Activated gamma-delta T cell treated with anti-CD3 and anti-CD28 coated beads, Interleukin-2, amount 50 U/mL, for 16 hours (primary cell): Measurements from ENCODE around the gene NUP43.
"Not testable (repeated sequence)": the region's sequence is repeated elsewhere in the genome, so short reads cannot be mapped to it uniquely, and the experiment has no call there.

Experiments used
- DNase-seq: peaks from one replicate; pipeline ENCODE4 v3.0.0-alpha.2; 2020; ENCODE audit warnings: low read depth

The NUP43 gene, protein sequence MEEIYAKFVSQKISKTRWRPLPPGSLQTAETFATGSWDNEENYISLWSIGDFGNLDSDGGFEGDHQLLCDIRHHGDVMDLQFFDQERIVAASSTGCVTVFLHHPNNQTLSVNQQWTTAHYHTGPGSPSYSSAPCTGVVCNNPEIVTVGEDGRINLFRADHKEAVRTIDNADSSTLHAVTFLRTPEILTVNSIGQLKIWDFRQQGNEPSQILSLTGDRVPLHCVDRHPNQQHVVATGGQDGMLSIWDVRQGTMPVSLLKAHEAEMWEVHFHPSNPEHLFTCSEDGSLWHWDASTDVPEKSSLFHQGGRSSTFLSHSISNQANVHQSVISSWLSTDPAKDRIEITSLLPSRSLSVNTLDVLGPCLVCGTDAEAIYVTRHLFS

DNA sequence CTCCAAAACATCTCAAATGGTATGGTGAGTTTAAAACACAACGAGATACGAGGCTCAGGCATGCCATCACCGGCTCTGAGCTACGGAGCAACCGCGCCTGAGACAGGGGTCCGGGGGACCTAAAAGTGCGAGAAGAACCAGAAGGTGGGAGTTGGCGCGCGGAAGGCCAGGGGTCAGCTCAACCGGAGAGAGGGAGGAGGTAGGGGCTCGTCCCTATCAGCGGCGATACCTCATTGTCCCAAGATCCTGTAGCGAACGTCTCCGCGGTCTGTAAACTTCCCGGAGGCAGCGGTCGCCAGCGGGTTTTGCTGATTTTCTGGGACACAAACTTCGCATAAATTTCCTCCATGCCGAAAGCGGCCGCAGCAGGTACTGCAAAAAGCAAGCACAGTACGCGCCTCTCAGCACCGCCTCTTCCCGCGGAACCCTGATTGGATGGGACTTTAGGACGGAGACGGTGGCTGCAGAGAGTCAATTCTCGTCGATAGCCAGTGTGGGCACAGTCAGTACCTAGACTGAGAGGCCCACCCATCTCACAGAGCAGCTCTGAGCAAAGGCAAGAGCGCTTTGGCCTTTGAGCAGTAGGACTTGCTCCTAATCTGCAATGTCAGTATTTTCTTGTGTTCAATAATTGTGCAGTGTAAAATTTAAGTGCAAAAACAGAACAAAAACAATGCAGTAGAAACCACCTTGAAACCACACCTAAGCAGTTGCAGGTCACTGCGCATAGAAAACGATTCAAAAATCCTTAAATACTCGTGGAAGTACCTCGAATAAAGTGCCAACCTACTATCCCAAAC, at the start of gene NUP43:
NUP43 (minus strand) TSS at position 383 of the 800 bp plus-strand sequence; CDS start at position 349, 34 bp downstream.
- peak; percentile 92 for DNase-seq

DNA sequence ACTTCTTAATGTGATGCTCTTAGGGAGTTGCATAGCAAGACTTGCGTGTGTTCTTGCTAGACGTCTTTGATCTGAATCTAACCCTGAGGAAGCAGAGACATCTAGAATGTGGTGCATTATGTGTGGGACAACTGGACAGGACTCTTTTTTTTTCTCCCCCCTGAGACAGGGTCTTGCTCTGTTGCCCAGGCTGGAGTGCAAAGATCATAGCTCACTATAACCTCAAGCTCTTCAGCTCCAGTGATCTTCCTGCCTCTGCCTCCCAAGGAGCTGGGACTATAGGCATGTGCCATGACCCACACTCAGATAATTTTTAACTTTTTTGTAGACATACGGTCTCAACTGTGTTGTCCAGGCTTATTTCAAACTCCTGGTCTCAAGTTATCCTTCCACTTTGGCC, 37.2 kb upstream of the NUP43 start:
- no peak for DNase-seq

DNA sequence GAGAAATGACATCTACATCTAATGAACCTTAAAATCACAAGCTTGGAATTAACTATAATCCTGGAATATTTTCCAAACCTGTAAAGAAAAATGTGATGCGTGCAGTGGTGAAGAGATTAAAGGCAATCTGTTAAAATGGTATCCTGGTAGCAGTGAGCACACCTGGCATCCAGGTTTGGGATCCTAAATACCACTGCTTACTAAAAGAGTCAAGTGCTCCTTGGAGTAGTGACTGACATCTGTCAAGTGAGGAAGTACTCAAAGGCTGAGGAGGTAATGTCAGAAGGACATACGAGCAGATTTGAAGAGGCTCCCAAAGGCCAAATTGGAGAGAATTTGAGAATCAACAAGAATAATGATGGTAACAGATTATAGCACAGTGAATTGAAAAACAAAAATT, 36.0 kb upstream of the NUP43 start:
- no peak for DNase-seq

- no peak for DNase-seq
Measured at GRCh38 chr6:149781715-149782114, 35.4 kb upstream of the NUP43 start.

GRCh38 chr6:149779644-149779963, 33.3 kb upstream of the NUP43 start:
- no peak for DNase-seq

- DNase-seq: no peak
Measured at GRCh38 chr6:149777624-149778023, 31.3 kb upstream of the NUP43 start.

- no peak for DNase-seq
Measured at GRCh38 chr6:149771925-149772324, 25.6 kb upstream of the NUP43 start.

GRCh38 chr6:149771185-149771584, 24.9 kb upstream of the NUP43 start:
- no peak for DNase-seq

DNA sequence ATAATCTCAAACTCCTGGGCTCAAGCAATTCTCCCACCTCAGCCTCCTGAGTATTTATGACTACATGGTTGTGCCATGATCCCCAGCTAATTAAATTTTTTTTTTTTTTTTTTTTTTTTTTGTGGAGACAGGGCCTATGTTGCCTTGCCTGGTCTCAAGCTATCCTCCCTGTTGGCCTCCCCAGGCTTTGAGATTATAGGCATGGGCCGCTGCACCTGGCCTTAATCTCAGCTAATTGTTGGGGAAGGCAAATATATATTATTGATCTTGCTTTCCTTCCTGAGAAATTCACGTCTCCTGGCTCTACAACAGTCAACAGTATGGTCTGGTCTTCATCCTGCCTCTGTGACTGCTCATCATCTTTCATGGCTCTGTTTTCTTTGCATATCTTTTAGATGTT, 23.3 kb upstream of the NUP43 start:
- DNase-seq: no peak

DNA sequence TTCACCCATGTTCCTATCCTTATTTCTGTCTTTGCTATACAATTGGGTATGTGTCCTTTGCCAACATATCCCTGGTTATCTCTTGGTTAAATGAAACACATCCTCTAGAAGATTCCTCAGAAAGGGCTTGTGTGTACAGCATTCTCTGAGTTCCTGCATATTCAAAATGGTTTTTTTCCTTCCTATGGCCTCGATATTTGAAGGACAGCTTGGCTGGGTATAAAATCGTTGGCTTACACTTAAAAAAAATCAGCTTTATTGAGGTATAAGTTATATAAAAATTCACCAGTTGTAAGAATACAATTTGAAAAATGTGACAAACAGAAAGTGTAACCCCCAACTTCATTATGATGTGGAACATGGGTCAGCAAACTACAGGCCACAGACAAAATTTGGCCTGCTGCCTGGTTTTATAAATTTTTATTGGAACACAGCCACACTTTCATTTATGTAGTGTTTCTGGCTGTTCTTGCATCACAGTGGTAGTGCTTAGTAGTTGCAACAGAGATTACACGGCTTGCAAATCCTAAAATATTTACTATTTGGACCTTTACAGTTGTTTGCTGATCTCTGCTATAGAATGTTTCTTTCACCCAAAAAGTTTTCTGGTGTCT, 19.9 kb upstream of the NUP43 start:
- DNase-seq: no peak

GRCh38 chr6:149763866-149764265, 17.5 kb upstream of the NUP43 start:
- no peak for DNase-seq

DNA sequence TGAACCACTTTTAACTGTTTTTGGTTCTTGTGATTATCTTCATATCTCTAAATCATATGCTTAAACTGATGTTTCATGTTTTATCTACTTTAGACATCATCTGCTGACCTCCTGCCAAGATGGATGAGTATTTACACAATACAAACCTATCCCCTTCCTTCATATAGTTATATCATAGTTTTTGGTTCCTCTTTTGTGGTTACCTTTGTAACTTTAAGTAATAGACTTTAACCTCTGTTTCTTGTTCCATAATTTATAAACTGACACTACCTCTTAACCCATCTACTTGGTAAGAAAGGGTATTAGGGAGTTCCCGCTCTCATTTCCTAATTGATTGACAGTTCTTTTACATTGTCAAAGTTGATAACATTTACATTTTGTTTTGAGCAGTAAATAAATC, 15.1 kb upstream of the NUP43 start:
- no peak for DNase-seq

DNA sequence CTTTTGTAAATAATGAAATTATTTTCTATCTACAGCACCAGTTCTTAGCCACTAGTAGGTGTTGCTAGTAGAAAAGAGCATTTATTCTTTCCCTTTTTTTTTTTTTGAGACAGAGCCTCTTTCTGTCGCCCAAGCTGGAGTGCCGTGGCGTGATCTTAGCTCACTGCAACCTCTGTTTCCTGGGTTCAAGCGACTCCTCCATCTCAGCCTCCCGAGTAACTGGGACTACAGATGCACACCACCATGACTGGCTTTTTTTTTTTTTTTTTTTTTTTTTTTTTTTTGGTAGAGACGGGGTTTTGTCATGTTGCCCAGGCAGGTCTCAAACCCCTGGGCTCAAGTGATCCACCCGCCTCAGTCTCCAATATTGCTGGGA, 9.9 kb upstream of the NUP43 start:
- DNase-seq: no peak

- DNase-seq: no peak
Measured at GRCh38 chr6:149755300-149756260, 9.3 kb upstream of the NUP43 start.

GRCh38 chr6:149754548-149754947, 8.2 kb upstream of the NUP43 start:
- no peak for DNase-seq

GRCh38 chr6:149753374-149753637, 7.0 kb upstream of the NUP43 start:
- not testable (repeated sequence) for DNase-seq

DNA sequence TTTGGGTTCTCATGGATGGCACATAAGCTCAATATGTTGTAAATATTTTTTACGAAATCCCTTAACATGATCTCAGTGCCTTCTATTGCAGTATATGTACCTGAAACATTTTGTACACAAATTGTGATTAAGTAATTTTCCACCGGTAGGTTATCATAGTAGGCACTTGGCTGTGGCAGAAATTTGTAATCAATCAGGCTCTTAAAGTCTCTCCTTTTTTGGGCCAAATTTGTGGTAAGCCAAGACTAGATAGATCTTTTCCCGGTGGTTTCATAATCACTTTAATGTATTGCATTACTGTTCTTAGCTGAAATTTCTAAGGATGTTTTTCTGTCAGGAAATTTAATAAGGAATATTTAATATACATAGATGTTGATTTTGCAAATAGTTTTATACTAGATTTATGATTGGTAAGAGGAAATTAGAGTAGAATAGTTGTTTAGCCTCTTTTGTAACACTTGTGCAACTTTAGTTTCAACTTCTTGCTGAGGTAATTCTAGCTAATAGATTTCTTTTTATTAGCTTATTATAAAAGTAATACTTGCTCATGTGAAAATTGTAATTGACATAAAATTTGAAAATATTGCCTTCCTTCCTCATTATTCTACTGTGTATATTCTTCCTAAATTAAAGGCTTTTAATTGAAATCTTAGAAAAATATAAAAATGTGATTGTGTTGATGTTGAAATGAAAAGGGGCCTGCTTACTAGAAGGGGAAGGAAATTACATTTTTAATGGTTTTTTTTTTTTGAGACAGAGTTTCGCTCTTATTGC, 6.5 kb upstream of the NUP43 start:
- no peak for DNase-seq

DNA sequence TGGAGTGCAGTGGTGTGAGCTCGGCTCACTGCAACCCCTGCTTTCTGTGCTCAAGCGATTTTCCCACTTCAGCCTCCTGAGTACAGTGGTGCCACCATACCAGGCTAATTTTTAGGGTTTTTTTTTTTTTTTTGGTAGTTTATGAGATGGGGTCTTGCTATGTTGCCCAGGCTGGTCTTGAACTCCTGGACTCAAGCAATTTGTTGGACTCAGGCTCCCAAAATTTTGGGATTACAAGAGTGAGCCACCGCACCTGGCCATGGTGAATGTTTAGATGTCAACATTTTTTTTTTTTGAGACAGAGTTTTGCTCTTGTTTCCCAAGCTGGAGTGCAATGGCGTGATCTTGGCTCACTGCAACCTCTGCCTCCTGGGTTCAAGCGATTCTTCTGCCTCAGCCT, 5.6 kb upstream of the NUP43 start:
- not testable (repeated sequence) for DNase-seq

- no peak for DNase-seq
Measured at GRCh38 chr6:149751239-149751638, 4.9 kb upstream of the NUP43 start.

DNA sequence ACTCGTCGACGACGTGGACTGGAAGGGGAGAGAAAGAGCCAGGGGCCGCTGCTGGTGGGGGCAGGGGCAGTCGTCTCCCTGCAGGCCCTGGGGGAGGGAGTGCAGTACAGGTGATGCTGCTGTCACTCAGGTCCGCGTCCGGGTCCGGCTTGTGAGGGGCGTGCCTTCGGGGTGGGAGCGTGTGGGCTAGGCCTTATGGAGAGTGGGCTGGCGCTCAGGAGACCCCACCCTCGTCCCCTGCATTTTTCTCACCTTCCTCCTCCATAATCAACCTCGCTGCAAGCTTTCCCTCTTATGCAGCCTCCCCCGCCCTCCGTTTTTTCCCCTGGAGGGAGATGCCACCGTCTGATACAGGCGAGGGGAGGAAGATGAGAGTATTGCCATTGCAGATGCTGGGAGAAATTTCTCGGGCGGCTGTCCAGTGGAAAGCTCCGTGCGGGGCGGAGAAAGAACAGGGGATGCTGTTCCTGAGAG, 3.8 kb upstream of the NUP43 start:
- DNase-seq: peak; percentile 25

DNA sequence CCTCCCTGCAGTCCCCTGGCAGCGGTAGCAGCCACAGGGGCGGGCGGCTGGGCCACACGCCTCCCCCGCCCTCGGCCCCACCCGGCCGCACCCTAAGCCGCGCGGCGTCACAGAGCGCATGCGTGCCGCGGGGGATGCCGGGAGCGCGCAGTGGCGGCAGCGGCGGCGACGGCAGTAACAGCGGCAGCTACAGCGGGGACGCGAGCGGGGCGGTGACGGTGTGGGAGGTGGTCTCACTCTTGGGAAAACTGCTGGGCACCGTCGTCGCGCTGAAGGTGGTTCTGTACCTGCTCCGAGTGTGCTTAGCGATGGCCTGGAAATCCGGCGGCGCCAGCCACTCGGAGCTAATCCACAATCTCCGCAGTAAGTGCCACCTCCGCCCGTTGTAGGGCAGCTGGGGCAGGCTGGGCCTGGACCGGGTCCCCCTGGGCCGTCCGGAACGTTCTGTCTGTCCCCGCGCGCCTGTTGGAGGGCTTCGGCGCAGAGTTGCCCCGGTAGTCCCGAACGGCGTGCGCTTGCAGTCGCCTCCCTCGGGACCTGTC, 3.3 kb upstream of the NUP43 start, which contains the start of gene PCMT1:
PCMT1 (plus strand) TSS at position 148 of the 542 bp plus-strand sequence; CDS start at position 309, 161 bp downstream.
- peak; percentile 85 for DNase-seq
